HEK293 (cell line): ENCODE measurements around the gene ANOS1.

Experiments
- CTCF ChIP-seq: fragments of 450-650 bp; formaldehyde crosslinking; IDR thresholded peaks from 2 replicates; pipeline ENCODE4 v1.5.1; 2016; ENCODE audit warnings: missing biosample characterization, missing genetic modification characterization
- GLIS1 ChIP-seq: fragments of 450-650 bp; formaldehyde crosslinking; IDR thresholded peaks from 2 replicates; pipeline ENCODE4 v1.5.1; 2016; ENCODE audit warnings: missing biosample characterization, missing genetic modification characterization
- KLF10 ChIP-seq: fragments of 450-650 bp; IDR thresholded peaks from 2 replicates; pipeline ENCODE4 v1.5.1; 2018; ENCODE audit warnings: missing biosample characterization, mild to moderate bottlenecking, missing genetic modification characterization
- MEIS1 ChIP-seq: sonication (generic); formaldehyde crosslinking; IDR thresholded peaks from 2 replicates; pipeline ENCODE4 v1.8.1; 2022; ENCODE audit warnings: missing genetic modification reagents, mild to moderate bottlenecking, borderline replicate concordance
- ZFP69B ChIP-seq: fragments of 450-650 bp; formaldehyde crosslinking; IDR thresholded peaks from 2 replicates; pipeline ENCODE4 v1.5.1; 2016; ENCODE audit warnings: missing biosample characterization, missing genetic modification characterization
- ZNF23 ChIP-seq: fragments of 450-650 bp; formaldehyde crosslinking; IDR thresholded peaks from 2 replicates; pipeline ENCODE4 v1.5.1; 2016; ENCODE audit warnings: missing biosample characterization, missing genetic modification characterization, borderline replicate concordance
- ZNF366 ChIP-seq: fragments of 450-650 bp; formaldehyde crosslinking; conservative IDR thresholded peaks from 2 replicates; pipeline ENCODE4 v1.5.1; 2016; ENCODE audit warnings: missing biosample characterization, missing genetic modification characterization
- ZNF423 ChIP-seq: fragments of 450-650 bp; formaldehyde crosslinking; IDR thresholded peaks from 2 replicates; pipeline ENCODE4 v1.5.1; 2016; ENCODE audit warnings: missing biosample characterization, missing genetic modification characterization
- ZNF664 ChIP-seq: fragments of 450-650 bp; formaldehyde crosslinking; IDR thresholded peaks from 2 replicates; pipeline ENCODE4 v1.5.1; 2016; ENCODE audit warnings: missing biosample characterization, missing genetic modification characterization
- ZNF707 ChIP-seq: fragments of 450-650 bp; formaldehyde crosslinking; IDR thresholded peaks from 2 replicates; pipeline ENCODE4 v1.5.1; 2016; ENCODE audit warnings: missing biosample characterization, missing genetic modification characterization
- ZSCAN30 ChIP-seq: fragments of 450-650 bp; IDR thresholded peaks from 2 replicates; pipeline ENCODE4 v1.5.1; 2018; ENCODE audit warnings: missing biosample characterization, mild to moderate bottlenecking, missing genetic modification characterization, moderate library complexity

DNA sequence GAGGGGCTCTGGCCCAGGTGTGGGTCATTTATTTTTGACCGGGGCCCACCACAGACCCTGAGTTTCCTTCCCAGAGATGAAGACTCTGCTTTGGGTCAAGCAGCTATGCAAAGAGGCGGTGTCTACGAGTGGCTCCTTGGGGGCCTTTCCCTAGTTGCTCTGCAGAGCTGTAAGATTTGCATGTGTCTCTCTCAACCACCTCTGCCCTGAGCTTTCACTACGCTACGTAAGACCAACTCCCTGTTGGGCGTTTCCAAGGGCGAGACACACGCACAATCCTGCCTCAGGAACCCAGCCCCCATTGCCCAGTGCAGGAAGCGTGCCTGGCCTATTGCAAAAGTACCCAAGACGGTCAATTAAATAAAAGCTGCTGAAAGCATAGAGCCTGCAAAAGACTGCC, 10.0 kb upstream of the ANOS1 start:
- TF ChIP-seq ZNF23 (tag by site-specific recombination) (no peak), ZSCAN30 (tag by site-specific recombination) (no peak), CTCF (tag by site-specific recombination) (no peak), ZFP69B (tag by site-specific recombination) (no peak), ZNF423 (tag by site-specific recombination) (no peak), MEIS1 (CRISPR knock-in tag) (no peak), GLIS1 (tag by site-specific recombination) (no peak), ZNF664 (tag by site-specific recombination) (no peak), KLF10 (tag by site-specific recombination) (no peak), ZNF707 (tag by site-specific recombination) (no peak), ZNF366 (tag by site-specific recombination) (no peak)
